ENCODE data around the gene DPYSL4.

DNA sequence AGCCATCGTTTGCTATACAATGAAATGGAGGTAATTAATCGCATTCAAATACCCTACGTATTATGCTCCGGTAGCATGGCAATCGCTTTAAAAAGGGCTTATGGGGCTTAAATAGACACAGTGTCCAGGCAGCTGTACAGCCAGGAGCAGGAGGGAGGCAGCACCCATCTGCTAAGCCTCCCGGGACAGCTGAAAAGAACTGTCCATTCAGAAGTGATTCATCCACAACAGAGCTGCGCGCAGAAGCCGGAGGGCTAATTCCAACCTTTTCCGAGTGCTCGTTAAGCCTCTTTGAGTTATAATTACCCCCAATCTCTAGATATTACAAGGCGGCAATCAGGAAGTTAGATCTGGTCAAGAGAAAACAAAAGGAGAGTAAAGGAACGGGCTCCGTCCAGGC is 58.3 kb downstream of the DPYSL4 start:
- no peak for TF ChIP-seq CTCF (IDR thresholded peaks at IDR 0.05)
- TF ChIP-seq POLR2A (IDR thresholded peaks at IDR 0.05), result no peak

All from adrenal gland (tissue), 5 donors.